Esophagus squamous epithelium (tissue), 5 donors: ENCODE data around the gene ZNF275. TPM values are rescaled to one million over a fixed set of nuclear protein-coding genes. Genes with fewer than 3 reads are reported as not detected.
"Not testable (repeated sequence)": the region's sequence is repeated elsewhere in the genome, so short reads cannot be mapped to it uniquely, and the experiment has no call there.

Experiments used
- DNase-seq: peaks from one replicate; lab custom pipeline; 2025; lab: John Stamatoyannopoulos, UW
- H3K27ac ChIP-seq, 4 donors: fragments of 200-600 bp; sonication (generic); one replicate each; pipeline ENCODE4 v1.5.1; 2016 to 2019; ENCODE audit warnings: mild to moderate bottlenecking in 1 of 4
- H3K27me3 ChIP-seq, 4 donors: fragments of 200-600 bp; sonication (generic); 1 replicate in 3 of 4; 2 replicates in 1 of 4; pipeline versions ENCODE4 v1.5.1 to v1.6.0; 2017 to 2021; ENCODE audit warnings: antibody characterized with exemption in 1 of 4
- H3K36me3 ChIP-seq, 3 donors: fragments of 200-600 bp; sonication (generic); one replicate each; pipeline ENCODE4 v1.5.1; 2016 to 2019
- H3K4me1 ChIP-seq, 3 donors: fragments of 200-600 bp; sonication (generic); one replicate each; pipeline ENCODE4 v1.5.1; 2017 to 2019
- H3K4me3 ChIP-seq, 4 donors: fragments of 200-600 bp; sonication (generic); 1 replicate in 3 of 4; 2 replicates in 1 of 4; pipeline ENCODE4 v1.5.1; 2016 to 2019; ENCODE audit warnings: mild to moderate bottlenecking in 2 of 4, moderate library complexity in 1 of 4
- H3K9me3 ChIP-seq, 3 donors: fragments of 200-600 bp; sonication (generic); one replicate each; pipeline ENCODE4 v1.5.1; 2016 to 2019
- CTCF ChIP-seq, 6 experiments: fragments of 450-650 bp in 4 of 6; fragments of 200-600 bp in 2 of 6; sonication (generic) in 2 of 6; IDR thresholded peaks; one replicate each; pipeline ENCODE4 v1.5.1; 2016 to 2019; ENCODE audit warnings: antibody characterized with exemption in 6 of 6, mild to moderate bottlenecking in 4 of 6, moderate library complexity in 4 of 6
- POLR2A ChIP-seq, 4 donors: fragments of 450-650 bp; IDR thresholded peaks; one replicate each; pipeline ENCODE4 v1.6.1; 2017; ENCODE audit warnings: antibody characterized with exemption in 4 of 4, mild to moderate bottlenecking in 4 of 4, moderate library complexity in 3 of 4
- WGBS, 2 donors: methylation state at CpG; one replicate each; pipeline ENCODE4 v1.1.5; 2018; 5-methylcytosine and 5-hydroxymethylcytosine counted together
- intact Hi-C: fragments of 100-400 bp; cut with DNase I; formaldehyde crosslinking; loops from one replicate; pipeline ENCODE4 v1.15.0; 2022
- total RNA-seq, 4 donors: library from RNA; depleted of rRNA; stranded (reverse); fragments of >200 nt; gene quantifications; one replicate each; pipeline ENCODE4 v1.1.0, GENCODE V29; 2016
- donor health status: DM: yes; HTN: yes; CAD: no.

Gene ZNF275
- total RNA-seq, 4 donors from 2014 or later, result 1.5 to 6.5 (median 2.9) TPM

- TF ChIP-seq POLR2A (IDR thresholded peaks at IDR 0.05) (no peak), CTCF (IDR thresholded peaks at IDR 0.05) (no peak)
- WGBS, 2 donors, result 81 to 83% methylated on average over 3 of the region's 3 CpGs
- no peaks in the 10 kb centered on the region for H3K4me1 ChIP-seq
- H3K27me3 ChIP-seq, result no peaks in the 10 kb centered on the region
- H3K9me3 ChIP-seq, result no peaks in the 10 kb centered on the region
- intact Hi-C loops, result no loop called here
- H3K27ac ChIP-seq, result no peak overlapping the region
- H3K4me3 ChIP-seq, result no peak overlapping the region
- no peaks in the 10 kb centered on the region for H3K36me3 ChIP-seq
- no peak for DNase-seq
These were observed 48.9 kb downstream of the ZNF275 start for GRCh38 chrX:153382563-153383482.

GRCh38 chrX:153384390-153384789 lies 50.4 kb downstream of the ZNF275 start:
- H3K27ac ChIP-seq, result no peak overlapping the region
- H3K4me3 ChIP-seq, result no peak overlapping the region
- no peak for DNase-seq
- no peaks in the 10 kb centered on the region for H3K4me1 ChIP-seq
- no peaks in the 10 kb centered on the region for H3K36me3 ChIP-seq
- no peak for TF ChIP-seq CTCF (IDR thresholded peaks at IDR 0.05)
- TF ChIP-seq POLR2A (IDR thresholded peaks at IDR 0.05), result no peak
- WGBS, 2 donors, result 63 to 75% methylated on average over 3 to 6 of the region's 6 CpGs
- no peaks in the 10 kb centered on the region for H3K27me3 ChIP-seq
- intact Hi-C loops, result no loop called here
- H3K9me3 ChIP-seq, result no peaks in the 10 kb centered on the region

- H3K4me1 ChIP-seq, H3K27ac ChIP-seq, H3K27me3 ChIP-seq, H3K4me3 ChIP-seq, H3K9me3 ChIP-seq, intact Hi-C loops, DNase-seq, H3K36me3 ChIP-seq: not testable (repeated sequence)
- 60 to 90% methylated on average over 2 of the region's 2 CpGs for WGBS, 2 donors
These were observed 51.0 kb downstream of the ZNF275 start for GRCh38 chrX:153384973-153385372.

- H3K36me3 ChIP-seq, result no peaks in the 10 kb centered on the region
- no peaks in the 10 kb centered on the region for H3K27me3 ChIP-seq
- H3K9me3 ChIP-seq, result no peaks in the 10 kb centered on the region
- TF ChIP-seq CTCF (IDR thresholded peaks at IDR 0.05) (no peak), POLR2A (IDR thresholded peaks at IDR 0.05) (no peak)
- no peaks in the 10 kb centered on the region for H3K4me1 ChIP-seq
- H3K27ac ChIP-seq, result no peak overlapping the region
- WGBS, 2 donors, result 70 to 72% methylated on average over 5 of the region's 5 CpGs
- intact Hi-C loops, result no loop called here
- no peak for DNase-seq
- no peak overlapping the region for H3K4me3 ChIP-seq
These were observed 52.1 kb downstream of the ZNF275 start for GRCh38 chrX:153386097-153386496.

- H3K9me3 ChIP-seq, result no peaks in the 10 kb centered on the region
- H3K4me3 ChIP-seq, result no peak overlapping the region
- H3K27me3 ChIP-seq, result no peaks in the 10 kb centered on the region
- intact Hi-C loops, result no loop called here
- DNase-seq, result no peak
- TF ChIP-seq CTCF (IDR thresholded peaks at IDR 0.05) (no peak), POLR2A (IDR thresholded peaks at IDR 0.05) (no peak)
- no peaks in the 10 kb centered on the region for H3K4me1 ChIP-seq
- no peaks in the 10 kb centered on the region for H3K36me3 ChIP-seq
- WGBS, 2 donors, result 70 to 75% methylated on average over 2 of the region's 5 CpGs
- no peak overlapping the region for H3K27ac ChIP-seq
These were observed 53.4 kb downstream of the ZNF275 start for GRCh38 chrX:153387345-153387744.
